ENCODE results near the gene KCNH6. TPM values are rescaled to one million over a fixed set of nuclear protein-coding genes. Genes with fewer than 3 reads are reported as not detected.

KCNH6 gene
- total and polyA plus RNA-seq, 9 of the 15 experiments (the other 6 are each of a cell fraction or from before 2014, with no cell fraction given): not detected

DNA sequence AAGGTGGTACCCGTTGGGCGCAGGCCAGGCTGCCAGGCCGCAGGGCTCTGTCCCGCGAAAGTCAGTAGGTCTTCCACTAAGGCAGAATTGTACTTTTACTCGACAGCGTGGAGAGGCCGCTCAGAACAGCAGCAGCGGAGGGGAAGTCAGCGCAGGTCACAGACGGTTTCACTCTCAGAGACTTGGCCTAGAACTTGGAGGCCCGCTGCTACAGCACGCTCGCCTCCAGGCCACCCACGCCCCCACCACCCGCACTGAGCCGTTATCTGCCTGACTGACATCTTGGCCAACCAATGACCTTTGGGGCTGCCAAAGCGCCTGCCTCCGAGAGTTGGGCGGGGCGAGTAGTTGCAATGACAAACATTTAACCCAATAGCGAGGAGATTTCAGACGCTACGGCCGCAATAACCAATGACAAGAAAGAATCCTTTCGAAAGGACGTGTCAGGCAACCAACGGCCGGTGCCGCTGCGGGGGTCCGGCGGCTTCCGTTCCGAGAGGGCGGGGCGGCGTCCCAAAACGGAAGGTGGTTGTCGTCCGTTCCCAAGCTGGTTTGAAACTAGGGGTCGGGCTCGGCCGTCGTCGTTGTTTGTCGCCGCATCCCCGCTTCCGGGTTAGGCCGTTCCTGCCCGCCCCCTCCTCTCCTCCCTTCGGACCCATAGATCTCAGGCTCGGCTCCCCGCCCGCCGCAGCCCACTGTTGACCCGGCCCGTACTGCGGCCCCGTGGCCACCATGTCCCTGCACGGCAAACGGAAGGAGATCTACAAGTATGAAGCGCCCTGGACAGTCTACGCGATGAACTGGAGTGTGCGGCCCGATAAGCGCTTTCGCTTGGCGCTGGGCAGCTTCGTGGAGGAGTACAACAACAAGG, 27.0 kb downstream of the KCNH6 start, which contains the start of gene DCAF7 (continued):
- TF ChIP-seq, protein P1, sequence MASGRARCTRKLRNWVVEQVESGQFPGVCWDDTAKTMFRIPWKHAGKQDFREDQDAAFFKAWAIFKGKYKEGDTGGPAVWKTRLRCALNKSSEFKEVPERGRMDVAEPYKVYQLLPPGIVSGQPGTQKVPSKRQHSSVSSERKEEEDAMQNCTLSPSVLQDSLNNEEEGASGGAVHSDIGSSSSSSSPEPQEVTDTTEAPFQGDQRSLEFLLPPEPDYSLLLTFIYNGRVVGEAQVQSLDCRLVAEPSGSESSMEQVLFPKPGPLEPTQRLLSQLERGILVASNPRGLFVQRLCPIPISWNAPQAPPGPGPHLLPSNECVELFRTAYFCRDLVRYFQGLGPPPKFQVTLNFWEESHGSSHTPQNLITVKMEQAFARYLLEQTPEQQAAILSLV (tag; IDR thresholded peaks at IDR 0.05): no peak
- TF ChIP-seq RBM25 (IDR thresholded peaks at IDR 0.05; ENCODE audit: low read depth, low read length, severe bottlenecking) (peak; percentile 99), ZNF174 (CRISPR knock-in tag; IDR thresholded peaks at IDR 0.05) (no peak), KHSRP (IDR thresholded peaks at IDR 0.05) (no peak), MAFF (IDR thresholded peaks at IDR 0.05; ENCODE audit: low read length) (no peak), ZBTB7A (IDR thresholded peaks at IDR 0.05; ENCODE audit: borderline replicate concordance, control insufficient read depth, low read depth, low read length) (peak; percentile 49; the same call in 1 of the 2 replicates), EP300 (IDR thresholded peaks at IDR 0.05; ENCODE audit: low read length) (no peak)
- TF ChIP-seq, protein P2, sequence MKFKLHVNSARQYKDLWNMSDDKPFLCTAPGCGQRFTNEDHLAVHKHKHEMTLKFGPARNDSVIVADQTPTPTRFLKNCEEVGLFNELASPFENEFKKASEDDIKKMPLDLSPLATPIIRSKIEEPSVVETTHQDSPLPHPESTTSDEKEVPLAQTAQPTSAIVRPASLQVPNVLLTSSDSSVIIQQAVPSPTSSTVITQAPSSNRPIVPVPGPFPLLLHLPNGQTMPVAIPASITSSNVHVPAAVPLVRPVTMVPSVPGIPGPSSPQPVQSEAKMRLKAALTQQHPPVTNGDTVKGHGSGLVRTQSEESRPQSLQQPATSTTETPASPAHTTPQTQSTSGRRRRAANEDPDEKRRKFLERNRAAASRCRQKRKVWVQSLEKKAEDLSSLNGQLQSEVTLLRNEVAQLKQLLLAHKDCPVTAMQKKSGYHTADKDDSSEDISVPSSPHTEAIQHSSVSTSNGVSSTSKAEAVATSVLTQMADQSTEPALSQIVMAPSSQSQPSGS (CRISPR knock-in tag; IDR thresholded peaks at IDR 0.05): no peak
- TF ChIP-seq, protein P3, sequence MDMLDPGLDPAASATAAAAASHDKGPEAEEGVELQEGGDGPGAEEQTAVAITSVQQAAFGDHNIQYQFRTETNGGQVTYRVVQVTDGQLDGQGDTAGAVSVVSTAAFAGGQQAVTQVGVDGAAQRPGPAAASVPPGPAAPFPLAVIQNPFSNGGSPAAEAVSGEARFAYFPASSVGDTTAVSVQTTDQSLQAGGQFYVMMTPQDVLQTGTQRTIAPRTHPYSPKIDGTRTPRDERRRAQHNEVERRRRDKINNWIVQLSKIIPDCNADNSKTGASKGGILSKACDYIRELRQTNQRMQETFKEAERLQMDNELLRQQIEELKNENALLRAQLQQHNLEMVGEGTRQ (CRISPR knock-in tag; IDR thresholded peaks at IDR 0.05): no peak
- TF ChIP-seq, protein P4, sequence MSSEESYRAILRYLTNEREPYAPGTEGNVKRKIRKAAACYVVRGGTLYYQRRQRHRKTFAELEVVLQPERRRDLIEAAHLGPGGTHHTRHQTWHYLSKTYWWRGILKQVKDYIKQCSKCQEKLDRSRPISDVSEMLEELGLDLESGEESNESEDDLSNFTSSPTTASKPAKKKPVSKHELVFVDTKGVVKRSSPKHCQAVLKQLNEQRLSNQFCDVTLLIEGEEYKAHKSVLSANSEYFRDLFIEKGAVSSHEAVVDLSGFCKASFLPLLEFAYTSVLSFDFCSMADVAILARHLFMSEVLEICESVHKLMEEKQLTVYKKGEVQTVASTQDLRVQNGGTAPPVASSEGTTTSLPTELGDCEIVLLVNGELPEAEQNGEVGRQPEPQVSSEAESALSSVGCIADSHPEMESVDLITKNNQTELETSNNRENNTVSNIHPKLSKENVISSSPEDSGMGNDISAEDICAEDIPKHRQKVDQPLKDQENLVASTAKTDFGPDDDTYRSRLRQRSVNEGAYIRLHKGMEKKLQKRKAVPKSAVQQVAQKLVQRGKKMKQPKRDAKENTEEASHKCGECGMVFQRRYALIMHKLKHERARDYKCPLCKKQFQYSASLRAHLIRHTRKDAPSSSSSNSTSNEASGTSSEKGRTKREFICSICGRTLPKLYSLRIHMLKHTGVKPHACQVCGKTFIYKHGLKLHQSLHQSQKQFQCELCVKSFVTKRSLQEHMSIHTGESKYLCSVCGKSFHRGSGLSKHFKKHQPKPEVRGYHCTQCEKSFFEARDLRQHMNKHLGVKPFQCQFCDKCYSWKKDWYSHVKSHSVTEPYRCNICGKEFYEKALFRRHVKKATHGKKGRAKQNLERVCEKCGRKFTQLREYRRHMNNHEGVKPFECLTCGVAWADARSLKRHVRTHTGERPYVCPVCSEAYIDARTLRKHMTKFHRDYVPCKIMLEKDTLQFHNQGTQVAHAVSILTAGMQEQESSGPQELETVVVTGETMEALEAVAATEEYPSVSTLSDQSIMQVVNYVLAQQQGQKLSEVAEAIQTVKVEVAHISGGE (CRISPR knock-in tag; IDR thresholded peaks at IDR 0.05): peak in 2 of 3 experiments; percentile 22 to 72; a peak in 1 of 6 replicates
- TF ChIP-seq, protein P5, sequence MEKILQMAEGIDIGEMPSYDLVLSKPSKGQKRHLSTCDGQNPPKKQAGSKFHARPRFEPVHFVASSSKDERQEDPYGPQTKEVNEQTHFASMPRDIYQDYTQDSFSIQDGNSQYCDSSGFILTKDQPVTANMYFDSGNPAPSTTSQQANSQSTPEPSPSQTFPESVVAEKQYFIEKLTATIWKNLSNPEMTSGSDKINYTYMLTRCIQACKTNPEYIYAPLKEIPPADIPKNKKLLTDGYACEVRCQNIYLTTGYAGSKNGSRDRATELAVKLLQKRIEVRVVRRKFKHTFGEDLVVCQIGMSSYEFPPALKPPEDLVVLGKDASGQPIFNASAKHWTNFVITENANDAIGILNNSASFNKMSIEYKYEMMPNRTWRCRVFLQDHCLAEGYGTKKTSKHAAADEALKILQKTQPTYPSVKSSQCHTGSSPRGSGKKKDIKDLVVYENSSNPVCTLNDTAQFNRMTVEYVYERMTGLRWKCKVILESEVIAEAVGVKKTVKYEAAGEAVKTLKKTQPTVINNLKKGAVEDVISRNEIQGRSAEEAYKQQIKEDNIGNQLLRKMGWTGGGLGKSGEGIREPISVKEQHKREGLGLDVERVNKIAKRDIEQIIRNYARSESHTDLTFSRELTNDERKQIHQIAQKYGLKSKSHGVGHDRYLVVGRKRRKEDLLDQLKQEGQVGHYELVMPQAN (IDR thresholded peaks at IDR 0.05; ENCODE audit: borderline replicate concordance): peak; percentile 90; the same call in 1 of the 2 replicates
- TF ChIP-seq, protein P6, sequence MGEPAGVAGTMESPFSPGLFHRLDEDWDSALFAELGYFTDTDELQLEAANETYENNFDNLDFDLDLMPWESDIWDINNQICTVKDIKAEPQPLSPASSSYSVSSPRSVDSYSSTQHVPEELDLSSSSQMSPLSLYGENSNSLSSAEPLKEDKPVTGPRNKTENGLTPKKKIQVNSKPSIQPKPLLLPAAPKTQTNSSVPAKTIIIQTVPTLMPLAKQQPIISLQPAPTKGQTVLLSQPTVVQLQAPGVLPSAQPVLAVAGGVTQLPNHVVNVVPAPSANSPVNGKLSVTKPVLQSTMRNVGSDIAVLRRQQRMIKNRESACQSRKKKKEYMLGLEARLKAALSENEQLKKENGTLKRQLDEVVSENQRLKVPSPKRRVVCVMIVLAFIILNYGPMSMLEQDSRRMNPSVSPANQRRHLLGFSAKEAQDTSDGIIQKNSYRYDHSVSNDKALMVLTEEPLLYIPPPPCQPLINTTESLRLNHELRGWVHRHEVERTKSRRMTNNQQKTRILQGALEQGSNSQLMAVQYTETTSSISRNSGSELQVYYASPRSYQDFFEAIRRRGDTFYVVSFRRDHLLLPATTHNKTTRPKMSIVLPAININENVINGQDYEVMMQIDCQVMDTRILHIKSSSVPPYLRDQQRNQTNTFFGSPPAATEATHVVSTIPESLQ (CRISPR knock-in tag; IDR thresholded peaks at IDR 0.05): peak; percentile 94
